ENCODE data around the gene IFNL1.
"Not testable (repeated sequence)": the region's sequence is repeated elsewhere in the genome, so short reads cannot be mapped to it uniquely, and the experiment has no call there.

Gene IFNL1

GRCh38 chr19:39263912-39264305 lies 32.3 kb upstream of the IFNL1 start:
- DNase-seq (ENCODE audit: low read depth), result no peak
- H3K4me3 ChIP-seq (ENCODE audit: control insufficient read depth, low read depth, low read length), result no peak overlapping the region
- no peak for TF ChIP-seq CTCF (IDR thresholded peaks at IDR 0.05; ENCODE audit: control insufficient read depth, insufficient read depth, low read depth, low read length, missing control alignments)

- no peak for TF ChIP-seq CTCF (IDR thresholded peaks at IDR 0.05; ENCODE audit: control insufficient read depth, insufficient read depth, low read depth, low read length, missing control alignments)
- no peak overlapping the region for H3K4me3 ChIP-seq (ENCODE audit: control insufficient read depth, low read depth, low read length)
- no peak for DNase-seq (ENCODE audit: low read depth)
Measured at GRCh38 chr19:39264306-39265290, 31.6 kb upstream of the IFNL1 start.

GRCh38 chr19:39265321-39265916 lies 30.8 kb upstream of the IFNL1 start:
- H3K4me3 ChIP-seq (ENCODE audit: control insufficient read depth, low read depth, low read length), result no peak overlapping the region
- TF ChIP-seq CTCF (IDR thresholded peaks at IDR 0.05; ENCODE audit: control insufficient read depth, insufficient read depth, low read depth, low read length, missing control alignments), result no peak
- no peak for DNase-seq (ENCODE audit: low read depth)

GRCh38 chr19:39268085-39268484 lies 28.1 kb upstream of the IFNL1 start, which contains the start of gene IFNL2:
Gene IFNL2 (plus strand): TSS chr19:39268396. CDS start chr19:39268569, 173 bp downstream.
- not testable (repeated sequence) for H3K4me3 ChIP-seq (ENCODE audit: control insufficient read depth, low read depth, low read length); DNase-seq (ENCODE audit: low read depth)

GRCh38 chr19:39268531-39269223 lies 27.5 kb upstream of the IFNL1 start:
- not testable (repeated sequence) for DNase-seq (ENCODE audit: low read depth); H3K4me3 ChIP-seq (ENCODE audit: control insufficient read depth, low read depth, low read length)

- DNase-seq (ENCODE audit: low read depth); H3K4me3 ChIP-seq (ENCODE audit: control insufficient read depth, low read depth, low read length): not testable (repeated sequence)
Measured at GRCh38 chr19:39269369-39269768, 26.8 kb upstream of the IFNL1 start.

GRCh38 chr19:39270036-39270871 lies 26.0 kb upstream of the IFNL1 start:
- no peak for DNase-seq (ENCODE audit: low read depth)
- no peak for TF ChIP-seq CTCF (IDR thresholded peaks at IDR 0.05; ENCODE audit: control insufficient read depth, insufficient read depth, low read depth, low read length, missing control alignments)
- no peak overlapping the region for H3K4me3 ChIP-seq (ENCODE audit: control insufficient read depth, low read depth, low read length)

- not testable (repeated sequence) for DNase-seq (ENCODE audit: low read depth); H3K4me3 ChIP-seq (ENCODE audit: control insufficient read depth, low read depth, low read length)
Measured at GRCh38 chr19:39273859-39274258, 22.3 kb upstream of the IFNL1 start.

Measured in AG09309 (cell line).